NCI-H510A treated with DMSO at 0.1 percent for 48 hours (cell line): ENCODE results near the gene DAB2IP.

ENCODE experiments used
- DNase-seq: peaks from one replicate; lab custom pipeline; 2025; lab: John Stamatoyannopoulos, UW

Gene DAB2IP

GRCh38 chr9:121776001-121776738 lies 124.7 kb downstream of the DAB2IP start:
- no peak for DNase-seq

DNA sequence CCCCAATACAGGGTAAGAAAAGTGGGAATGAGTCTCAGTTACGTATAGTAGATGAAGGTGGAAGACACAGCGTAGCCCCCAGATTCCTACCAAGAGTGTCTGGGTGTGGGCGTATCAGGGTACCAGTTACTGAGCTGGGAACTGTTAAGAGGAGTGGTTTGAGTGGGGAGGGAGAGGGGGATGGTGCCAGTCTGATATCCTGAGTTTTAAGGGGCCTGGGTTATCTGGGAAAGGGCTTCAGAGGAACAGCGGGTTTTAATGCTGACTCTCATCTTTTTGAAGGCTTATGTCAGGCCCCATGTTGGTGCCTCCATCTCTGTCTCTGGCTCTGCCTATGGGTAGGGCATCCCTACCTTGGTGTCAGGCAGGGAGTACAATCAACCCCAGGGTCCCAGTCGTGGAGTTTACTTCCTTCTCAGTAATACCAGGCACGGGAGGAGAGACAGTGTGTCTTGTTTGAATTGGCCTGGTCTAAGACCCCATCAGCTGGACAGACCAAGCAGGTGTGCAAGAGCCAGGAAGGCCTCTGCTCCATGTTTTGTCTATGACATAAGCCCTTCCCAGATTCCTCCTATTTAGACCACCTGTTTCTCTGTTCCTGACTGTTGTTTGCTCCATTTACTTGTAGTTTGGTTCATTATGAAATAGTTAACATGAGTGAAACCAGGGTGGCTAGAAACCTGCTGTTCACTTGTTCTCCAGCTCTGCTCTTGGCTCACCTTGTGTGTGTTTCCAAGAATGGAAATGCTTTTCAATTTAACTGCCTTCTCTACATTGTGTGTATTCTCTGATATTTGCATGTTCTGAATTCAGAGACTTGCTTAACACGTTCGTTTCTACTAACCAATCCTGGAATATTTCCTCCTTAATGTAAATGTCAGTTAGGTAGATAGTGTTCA lies 125.6 kb downstream of the DAB2IP start:
- no peak for DNase-seq

GRCh38 chr9:121778252-121779225 lies 127.1 kb downstream of the DAB2IP start:
- DNase-seq, result no peak

GRCh38 chr9:121779381-121780117 lies 128.1 kb downstream of the DAB2IP start:
- no peak for DNase-seq

GRCh38 chr9:121780177-121781040 lies 129.0 kb downstream of the DAB2IP start:
- DNase-seq, result no peak

DNA sequence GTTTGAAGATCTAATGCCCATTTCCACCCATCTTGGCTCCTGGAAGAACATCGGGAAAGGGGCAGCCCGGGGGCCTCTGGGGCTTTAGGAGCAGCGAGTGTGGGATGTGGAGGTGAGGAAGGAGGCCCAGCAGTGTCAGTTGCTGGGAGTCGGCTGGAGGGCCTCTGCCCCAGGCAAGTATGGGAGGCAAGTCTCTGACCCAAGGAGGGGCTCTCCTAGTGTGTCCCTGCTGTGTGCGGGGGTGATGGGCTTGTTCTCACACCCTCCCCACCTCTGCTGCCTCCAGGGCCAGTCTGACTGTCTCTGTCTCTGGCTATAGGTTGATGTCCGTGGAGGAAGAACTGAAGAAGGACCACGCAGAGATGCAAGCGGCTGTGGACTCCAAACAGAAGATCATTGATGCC lies 129.7 kb downstream of the DAB2IP start:
- no peak for DNase-seq

- DNase-seq, result no peak
Observed at GRCh38 chr9:121781701-121782464, 130.4 kb downstream of the DAB2IP start.

DNA sequence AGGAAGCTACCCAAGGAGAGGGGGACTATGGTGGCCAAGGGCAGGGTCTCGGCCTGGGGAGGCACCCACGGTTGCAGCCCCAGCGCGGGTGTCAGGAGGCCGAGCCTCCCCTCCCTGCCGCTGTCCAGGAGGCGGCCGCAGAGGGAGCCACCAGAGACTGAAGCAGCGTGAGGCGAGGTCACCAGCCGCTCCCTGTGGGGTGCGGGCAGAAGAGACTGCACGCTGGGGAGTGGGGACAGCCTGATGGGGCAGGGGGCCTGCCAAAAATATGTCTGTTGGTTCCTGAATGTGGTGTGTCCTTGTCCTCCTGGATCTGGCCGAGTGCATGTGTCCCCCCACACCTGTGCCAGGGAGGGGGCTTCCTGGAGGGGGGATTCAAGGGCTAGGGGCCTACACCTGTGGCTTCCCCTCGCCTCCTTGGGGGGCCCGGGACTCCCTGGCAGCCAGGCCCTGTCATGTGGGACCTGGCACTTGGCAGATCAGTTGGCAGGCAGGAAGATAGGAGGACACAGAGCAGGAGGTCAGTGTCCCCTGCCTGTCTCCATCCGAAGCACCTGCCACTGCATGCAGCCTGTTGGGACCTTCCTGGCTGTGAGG lies 131.2 kb downstream of the DAB2IP start:
- DNase-seq, result no peak

- no peak for DNase-seq
Observed at GRCh38 chr9:121783111-121783510, 131.7 kb downstream of the DAB2IP start.

- no peak for DNase-seq
Observed at GRCh38 chr9:121783521-121784507, 132.4 kb downstream of the DAB2IP start.

DNA sequence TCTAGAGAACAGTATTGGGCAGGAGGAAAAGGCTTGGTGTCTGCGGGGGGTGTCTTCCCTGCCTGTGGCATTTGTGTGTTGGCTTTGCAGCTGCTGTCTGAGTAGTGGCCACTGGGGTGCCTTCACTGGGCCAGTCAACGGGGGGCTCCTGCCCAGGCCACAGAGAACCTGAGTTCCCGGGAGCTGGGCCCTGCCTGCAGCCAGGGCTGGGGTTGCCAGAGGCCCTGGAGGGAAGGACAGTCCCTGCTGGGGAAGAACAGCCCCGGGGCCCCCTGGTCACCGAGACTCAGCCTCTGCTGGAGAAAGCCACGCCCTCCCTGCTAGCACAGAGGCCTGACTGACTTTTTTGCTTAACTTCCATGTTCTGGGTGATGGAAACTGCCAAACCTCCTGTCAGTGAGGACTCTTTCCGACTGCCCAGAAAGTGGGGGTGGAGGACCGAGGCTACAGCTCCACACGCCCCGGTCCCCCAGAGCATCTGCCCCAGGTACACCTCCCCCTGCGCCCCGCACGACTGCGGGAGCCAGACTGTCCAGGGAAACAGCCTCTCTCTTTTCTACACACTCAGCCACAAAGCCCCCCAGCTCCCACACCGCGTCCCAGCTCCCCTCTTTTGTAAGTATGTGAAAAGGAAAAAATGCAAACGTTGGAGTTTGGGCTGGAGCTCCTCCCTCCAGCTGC lies 133.4 kb downstream of the DAB2IP start:
- DNase-seq, result no peak

DNA sequence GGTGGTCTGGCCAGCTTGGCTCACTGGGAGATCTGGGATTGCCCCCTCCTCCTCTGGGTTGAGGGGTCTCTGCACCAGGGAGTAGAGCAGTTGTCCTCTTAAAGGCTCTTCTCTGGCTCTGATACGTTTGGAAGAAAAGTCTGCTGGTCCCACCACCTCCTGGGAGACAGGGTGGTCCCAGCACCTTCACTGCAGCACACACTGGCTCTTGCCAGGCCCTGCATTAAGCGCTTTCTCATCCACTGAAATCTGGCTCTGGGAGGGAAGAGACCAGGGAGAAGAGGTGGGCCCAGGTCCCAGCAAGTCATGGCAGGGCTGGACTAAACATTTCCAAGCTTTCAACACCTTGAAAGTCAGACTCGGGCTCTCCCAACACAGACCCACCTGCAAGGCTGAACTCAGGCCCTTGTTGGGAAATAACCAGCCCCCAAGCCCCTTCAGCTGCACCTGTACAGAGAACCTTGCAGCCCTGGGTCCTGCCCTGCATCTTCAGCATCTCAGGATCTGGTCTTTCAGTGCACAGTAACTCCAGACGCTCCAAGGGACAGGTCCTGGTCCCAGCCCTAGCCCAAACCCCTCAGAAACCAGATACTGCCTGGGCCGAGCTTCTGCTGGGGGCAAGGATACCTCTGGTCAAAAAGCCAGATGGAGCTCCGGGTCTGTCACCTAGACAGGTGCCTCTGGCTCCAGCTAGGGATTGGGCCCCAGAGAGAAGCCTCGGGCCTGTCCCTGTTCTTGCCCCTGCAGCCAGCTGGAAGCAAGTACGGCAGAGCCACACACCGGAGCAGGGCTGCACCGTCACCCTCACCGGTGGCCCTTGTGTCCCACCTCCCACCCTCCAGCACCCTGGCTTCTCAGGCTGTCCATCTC lies 134.5 kb downstream of the DAB2IP start:
- DNase-seq, result no peak

- no peak for DNase-seq
Observed at GRCh38 chr9:121786543-121786948, 135.1 kb downstream of the DAB2IP start.

DNA sequence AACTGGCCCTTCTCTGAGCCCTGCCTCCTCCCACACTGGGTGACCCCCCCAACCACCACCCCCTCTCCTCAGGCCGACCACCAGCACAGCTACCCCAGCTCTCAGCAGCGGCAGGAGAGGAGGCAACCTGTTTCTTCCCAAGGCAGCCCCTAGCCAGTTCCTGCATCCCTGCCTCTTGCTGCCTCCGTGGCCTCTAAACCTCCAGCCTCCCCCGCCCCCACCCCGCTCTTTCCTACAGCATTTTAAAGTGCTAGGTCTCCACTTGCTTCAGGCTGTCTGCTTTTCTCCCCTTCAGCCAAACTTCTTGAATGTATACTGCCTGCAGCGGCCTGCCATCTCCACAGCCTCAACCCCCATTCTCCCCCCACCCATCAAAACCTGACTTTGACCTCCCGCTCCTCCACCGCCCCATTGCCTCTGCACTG lies 135.6 kb downstream of the DAB2IP start:
- no peak for DNase-seq

- DNase-seq, result no peak
Observed at GRCh38 chr9:121788686-121789366, 137.4 kb downstream of the DAB2IP start.

- no peak for DNase-seq
Observed at GRCh38 chr9:121790841-121791240, 139.4 kb downstream of the DAB2IP start.
